WI38 (cell line): ENCODE results near the gene PIANP.

Experiments
- H3K4me3 ChIP-seq: 2 replicates; pipeline ENCODE4 v1.5.1; 2011; ENCODE audit warnings: low read depth, mild to moderate bottlenecking, control low read depth, low read length
- TF ChIP-seq, protein P1 (sequence below): IDR thresholded peaks from 2 replicates; pipeline ENCODE4 v1.5.1; 2012; ENCODE audit warnings: low read depth, mild to moderate bottlenecking, control low read depth, low read length

Gene PIANP

DNA sequence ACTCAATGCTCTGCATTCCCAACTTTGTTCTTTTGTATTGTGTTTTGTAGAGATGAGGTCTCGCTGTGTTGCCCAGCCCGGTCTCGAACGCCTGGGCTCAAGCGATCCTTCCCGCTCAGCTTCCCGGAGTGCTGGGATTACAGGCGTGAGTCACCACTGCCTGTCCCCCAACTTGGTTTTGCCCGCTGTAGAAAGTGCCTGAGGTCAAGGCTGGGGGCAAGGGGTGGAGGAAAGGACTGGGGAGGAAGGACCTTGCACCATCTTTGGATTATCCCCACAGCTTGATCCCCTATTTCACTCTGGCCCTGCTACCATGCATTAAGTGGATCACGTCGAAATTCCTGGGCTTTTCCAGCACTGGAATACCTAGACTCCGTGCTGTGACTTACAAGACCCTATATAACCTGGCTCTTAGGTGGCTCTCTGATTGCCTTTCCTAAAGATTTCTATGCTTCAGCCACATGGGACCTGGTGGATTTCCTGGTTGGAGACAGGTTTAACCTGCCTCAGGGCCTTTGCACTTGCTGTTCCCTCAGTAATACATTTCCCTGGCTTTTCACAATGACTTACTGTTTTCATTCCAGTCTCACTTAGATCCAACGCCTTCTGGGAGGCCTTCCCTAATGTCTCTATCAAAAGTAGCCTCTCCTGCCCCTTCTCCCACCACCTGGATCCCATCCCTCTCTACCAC lies 608 bp upstream of the PIANP start:
- peak overlapping the region; percentile 63 for H3K4me3 ChIP-seq
- TF ChIP-seq, protein P1, sequence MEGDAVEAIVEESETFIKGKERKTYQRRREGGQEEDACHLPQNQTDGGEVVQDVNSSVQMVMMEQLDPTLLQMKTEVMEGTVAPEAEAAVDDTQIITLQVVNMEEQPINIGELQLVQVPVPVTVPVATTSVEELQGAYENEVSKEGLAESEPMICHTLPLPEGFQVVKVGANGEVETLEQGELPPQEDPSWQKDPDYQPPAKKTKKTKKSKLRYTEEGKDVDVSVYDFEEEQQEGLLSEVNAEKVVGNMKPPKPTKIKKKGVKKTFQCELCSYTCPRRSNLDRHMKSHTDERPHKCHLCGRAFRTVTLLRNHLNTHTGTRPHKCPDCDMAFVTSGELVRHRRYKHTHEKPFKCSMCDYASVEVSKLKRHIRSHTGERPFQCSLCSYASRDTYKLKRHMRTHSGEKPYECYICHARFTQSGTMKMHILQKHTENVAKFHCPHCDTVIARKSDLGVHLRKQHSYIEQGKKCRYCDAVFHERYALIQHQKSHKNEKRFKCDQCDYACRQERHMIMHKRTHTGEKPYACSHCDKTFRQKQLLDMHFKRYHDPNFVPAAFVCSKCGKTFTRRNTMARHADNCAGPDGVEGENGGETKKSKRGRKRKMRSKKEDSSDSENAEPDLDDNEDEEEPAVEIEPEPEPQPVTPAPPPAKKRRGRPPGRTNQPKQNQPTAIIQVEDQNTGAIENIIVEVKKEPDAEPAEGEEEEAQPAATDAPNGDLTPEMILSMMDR, result no peak

DNA sequence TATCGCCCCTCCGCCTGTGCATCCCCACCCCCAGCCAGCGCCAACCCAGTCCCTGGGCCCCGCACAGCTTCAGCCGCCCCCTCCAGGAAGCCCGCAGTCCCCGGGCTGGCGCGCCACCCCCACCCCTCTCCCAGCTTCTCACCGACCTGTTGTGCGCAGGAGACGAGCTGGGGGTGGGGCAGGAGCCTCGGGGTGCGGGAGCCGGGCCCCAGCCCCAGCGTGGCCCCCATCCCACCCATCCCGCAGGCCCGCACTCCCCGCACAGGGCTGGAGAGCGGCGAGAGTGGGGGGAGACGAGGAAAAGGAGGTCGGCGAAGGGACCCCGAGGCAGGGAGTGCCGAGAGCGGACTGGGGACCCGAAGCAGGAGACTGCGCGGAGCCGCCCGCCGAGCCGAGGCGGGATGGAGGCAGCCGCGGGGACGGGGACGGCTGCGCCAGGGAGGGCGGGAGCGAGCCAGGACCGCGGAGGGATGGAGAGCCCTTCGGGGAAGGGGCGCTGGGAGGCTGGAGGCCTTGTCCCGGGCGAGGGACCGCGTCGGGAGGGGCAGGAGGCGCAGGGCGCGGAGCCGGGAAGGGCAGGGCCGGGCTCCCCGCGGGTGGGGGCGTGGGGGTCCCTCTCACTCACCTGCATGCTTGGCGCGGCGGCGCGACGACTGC lies 498 bp downstream of the PIANP start:
- peak overlapping the region; percentile 63 for H3K4me3 ChIP-seq
- TF ChIP-seq, protein P1, result no peak

DNA sequence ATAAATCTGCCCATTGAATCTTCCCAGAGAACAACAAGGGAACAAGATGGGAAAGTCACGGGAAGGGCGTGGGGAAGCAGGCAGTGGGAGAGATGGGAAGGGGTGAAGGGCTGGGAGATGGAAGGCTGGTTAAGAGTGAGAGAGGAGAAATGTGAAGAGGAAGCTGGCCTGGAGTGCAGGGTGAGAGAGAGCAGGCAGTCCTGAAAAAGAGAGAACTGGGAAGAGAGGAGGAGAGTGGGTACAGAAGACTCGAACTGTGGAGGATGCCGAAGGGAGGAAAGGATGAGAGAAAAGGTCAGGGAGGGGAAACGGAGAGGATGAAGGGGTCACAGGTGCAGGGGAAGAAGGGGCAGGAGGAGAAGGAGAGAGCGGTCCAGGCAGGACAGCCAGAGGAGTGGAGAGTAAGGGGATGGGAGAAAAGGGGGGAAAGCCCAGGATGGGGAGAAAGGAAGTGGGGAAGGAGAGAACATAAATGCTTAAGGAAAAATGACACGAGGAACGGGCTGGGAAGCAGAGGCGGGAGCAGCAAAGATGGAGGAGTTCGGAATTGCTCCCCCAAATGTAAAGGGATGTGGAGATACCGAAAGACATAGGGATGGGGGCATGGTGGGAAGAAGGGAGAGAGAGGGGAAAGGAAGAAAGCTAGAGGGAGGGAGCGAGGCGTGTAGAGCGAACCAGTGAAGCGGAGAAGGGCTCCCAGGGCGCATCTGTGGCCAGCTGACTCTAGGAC lies 1.2 kb downstream of the PIANP start:
- peak overlapping the region; percentile 63 for H3K4me3 ChIP-seq
- TF ChIP-seq, protein P1, result no peak

DNA sequence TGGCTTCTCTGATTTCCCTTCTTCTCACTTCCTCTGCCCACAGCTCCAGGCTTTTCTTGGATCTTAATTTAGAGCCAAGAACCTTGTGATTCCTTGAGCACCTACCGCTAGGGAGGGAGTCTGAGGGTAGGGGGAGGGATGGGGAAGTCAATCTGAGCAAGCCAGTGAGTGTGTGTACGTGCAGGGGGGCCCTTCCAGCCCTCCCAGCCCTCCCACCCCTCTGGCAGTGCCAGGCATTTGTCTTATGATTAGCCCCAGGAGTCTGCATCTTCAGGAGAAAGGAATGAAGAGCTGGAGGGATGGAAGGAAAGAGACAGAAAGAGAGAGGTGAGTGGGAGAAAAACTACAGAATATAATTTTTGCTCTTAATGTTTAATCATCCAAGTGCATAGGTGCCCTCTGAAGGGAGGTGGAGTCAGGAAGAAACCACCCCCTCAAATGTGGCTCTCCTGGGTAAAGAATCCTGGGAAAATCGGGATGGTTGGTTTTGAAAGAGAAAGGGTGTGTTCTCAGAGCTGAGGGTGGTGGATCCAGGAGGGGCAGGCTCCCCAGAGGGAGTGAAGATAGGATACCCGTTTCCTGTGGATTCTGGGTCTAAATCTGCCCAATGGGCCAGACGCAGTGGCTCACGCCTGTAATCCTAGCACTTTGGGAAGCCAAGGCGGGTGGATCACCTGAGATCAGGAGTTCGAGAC lies 2.1 kb downstream of the PIANP start:
- TF ChIP-seq, protein P1, result no peak

DNA sequence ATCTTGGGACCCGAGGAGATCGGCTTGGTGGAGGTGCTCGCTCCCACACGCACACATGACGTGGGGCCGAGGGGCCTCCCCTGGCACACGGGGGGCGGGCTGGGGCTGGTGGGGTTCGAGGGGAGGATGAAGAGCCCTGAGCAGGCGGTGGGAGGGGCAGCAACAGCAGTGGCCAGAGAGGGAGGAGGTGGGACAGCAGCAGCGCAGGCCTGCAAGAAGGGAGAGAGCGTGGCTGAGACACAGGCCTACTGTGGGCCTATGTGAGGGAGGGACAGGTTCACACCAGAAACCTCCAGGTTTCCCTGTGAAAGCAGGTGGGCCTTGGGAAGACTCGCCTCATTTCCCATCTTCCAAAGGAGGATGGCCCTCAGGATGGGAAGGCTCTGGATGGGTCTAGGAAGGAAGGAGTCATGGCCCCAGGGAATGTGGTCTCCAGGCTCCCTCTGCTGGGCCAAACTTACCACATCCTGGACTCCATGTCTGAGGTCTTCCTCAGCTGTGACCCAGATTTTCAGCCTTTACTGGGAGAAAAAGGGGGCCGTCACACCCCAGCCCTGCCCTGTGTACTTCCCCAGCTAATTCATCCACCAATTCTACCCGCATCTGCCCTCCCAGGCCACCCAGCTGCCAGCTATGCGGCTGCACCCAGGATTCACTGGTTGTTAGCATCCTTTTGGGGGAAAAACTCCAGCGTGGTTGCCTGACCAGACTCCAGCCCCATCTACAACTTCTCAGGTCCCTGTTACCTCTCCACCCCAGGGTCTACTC lies 2.8 kb downstream of the PIANP start:
- H3K4me3 ChIP-seq, result no peak overlapping the region
- TF ChIP-seq, protein P1, result peak; percentile 63

More for the DNA sequence above, 2.1 kb downstream of the PIANP start:
- no peak overlapping the region for H3K4me3 ChIP-seq

- no peak overlapping the region for H3K4me3 ChIP-seq
- TF ChIP-seq, protein P1, result no peak
These were observed 3.7 kb downstream of the PIANP start for GRCh38 chr12:6696690-6697583.
